ENCODE measurements around the gene MXD4.

DNA sequence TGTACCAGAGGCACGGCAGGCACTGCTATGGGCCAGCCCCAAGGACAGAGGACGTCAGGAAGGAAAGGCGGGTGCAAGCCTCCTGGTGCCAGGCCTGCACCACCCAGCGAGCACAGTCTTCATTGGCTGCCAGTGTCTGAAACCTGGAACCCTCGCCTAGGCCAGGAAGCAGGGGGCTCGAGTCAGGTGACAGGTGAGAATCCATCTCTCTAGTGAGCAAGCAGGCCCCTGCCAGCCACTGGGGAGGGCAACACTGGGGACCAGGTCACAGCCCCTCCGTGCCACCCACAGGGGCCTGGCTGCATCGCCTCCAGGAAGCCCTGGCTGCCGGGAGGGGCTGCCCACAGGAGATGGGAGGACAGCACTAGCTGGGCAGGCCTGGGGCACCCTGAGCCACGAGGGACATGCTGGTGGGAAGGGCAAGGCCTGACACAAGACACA is 13.1 kb downstream of the MXD4 start:
- TF ChIP-seq, protein P1, sequence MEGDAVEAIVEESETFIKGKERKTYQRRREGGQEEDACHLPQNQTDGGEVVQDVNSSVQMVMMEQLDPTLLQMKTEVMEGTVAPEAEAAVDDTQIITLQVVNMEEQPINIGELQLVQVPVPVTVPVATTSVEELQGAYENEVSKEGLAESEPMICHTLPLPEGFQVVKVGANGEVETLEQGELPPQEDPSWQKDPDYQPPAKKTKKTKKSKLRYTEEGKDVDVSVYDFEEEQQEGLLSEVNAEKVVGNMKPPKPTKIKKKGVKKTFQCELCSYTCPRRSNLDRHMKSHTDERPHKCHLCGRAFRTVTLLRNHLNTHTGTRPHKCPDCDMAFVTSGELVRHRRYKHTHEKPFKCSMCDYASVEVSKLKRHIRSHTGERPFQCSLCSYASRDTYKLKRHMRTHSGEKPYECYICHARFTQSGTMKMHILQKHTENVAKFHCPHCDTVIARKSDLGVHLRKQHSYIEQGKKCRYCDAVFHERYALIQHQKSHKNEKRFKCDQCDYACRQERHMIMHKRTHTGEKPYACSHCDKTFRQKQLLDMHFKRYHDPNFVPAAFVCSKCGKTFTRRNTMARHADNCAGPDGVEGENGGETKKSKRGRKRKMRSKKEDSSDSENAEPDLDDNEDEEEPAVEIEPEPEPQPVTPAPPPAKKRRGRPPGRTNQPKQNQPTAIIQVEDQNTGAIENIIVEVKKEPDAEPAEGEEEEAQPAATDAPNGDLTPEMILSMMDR (IDR thresholded peaks at IDR 0.05; ENCODE audit: insufficient read depth, low read depth, low read length), result no peak
- no peak for TF ChIP-seq EZH2 (IDR thresholded peaks at IDR 0.05; ENCODE audit: insufficient read depth, low read length)

Measured in astrocyte (in vitro differentiated cells and primary cell).